GM18870 (cell line): Measurements from ENCODE around the gene FAM186B.
A peak's percentile ranks its signal among the peaks of the same experiment; 100 is the strongest.

Experiments
- ATAC-seq: cut with Tn5 transposase; IDR thresholded peaks from one replicate; pipeline ENCODE4 v1.9.1; 2021; ENCODE audit warnings: moderate library complexity; ENCODE audit not compliant: unreplicated experiment

The FAM186B gene

GRCh38 chr12:49636574-49636973 is 31.1 kb upstream of the FAM186B start:
- no peak for ATAC-seq

GRCh38 chr12:49635656-49636055 is 30.2 kb upstream of the FAM186B start:
- ATAC-seq: no peak

GRCh38 chr12:49635036-49635435 is 29.6 kb upstream of the FAM186B start:
- ATAC-seq: no peak

GRCh38 chr12:49633703-49634345 is 28.4 kb upstream of the FAM186B start:
- ATAC-seq: no peak

- no peak for ATAC-seq
These were observed 27.7 kb upstream of the FAM186B start for GRCh38 chr12:49632986-49633702.

DNA sequence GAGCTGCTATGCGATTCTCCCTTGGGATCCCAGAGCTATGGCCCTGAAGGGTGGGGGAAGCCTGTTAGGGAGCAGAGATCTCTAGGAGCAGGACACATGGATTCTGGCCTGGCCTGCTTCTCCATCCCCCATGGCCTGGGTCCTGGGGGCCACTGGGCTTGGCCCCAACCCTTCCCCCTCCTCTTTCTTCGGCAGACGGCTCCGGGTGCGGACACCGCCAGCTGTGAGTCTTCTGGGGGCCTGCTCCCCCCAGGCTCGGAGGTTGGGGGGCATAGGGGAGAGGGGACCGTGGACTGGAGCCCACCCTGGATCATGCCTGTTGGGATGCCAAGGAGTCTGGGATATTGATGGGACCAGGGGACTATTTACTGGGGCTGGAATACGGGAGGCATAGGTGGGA is 27.0 kb upstream of the FAM186B start:
- ATAC-seq: no peak

DNA sequence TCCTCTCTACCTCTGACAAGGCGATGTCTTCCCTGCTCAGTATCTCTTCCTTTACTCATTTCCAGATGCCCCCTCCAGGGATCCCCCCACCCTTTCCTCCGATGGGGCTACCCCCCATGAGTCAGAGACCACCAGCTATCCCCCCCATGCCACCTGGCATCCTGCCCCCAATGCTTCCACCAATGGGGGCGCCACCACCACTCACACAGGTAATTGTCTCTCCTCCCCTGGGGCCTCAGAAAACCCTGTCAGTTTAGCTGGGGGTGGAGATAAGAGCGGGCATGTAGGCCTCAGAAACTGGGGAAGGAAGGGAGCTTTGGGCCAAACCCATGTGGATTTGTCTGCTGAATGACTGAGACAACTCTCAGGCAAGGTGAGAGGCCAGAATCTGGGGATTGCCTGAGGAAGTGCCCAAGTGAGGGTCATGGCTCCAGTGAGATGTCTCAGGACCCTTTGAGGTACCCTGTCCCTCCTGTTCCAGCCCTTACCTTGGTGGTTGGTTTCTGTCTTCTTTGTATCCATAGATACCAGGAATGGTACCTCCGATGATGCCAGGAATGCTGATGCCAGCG is 26.0 kb upstream of the FAM186B start:
- no peak for ATAC-seq

- no peak for ATAC-seq
These were observed 22.4 kb upstream of the FAM186B start for GRCh38 chr12:49627752-49628360.

GRCh38 chr12:49626836-49627235 is 21.4 kb upstream of the FAM186B start:
- no peak for ATAC-seq

DNA sequence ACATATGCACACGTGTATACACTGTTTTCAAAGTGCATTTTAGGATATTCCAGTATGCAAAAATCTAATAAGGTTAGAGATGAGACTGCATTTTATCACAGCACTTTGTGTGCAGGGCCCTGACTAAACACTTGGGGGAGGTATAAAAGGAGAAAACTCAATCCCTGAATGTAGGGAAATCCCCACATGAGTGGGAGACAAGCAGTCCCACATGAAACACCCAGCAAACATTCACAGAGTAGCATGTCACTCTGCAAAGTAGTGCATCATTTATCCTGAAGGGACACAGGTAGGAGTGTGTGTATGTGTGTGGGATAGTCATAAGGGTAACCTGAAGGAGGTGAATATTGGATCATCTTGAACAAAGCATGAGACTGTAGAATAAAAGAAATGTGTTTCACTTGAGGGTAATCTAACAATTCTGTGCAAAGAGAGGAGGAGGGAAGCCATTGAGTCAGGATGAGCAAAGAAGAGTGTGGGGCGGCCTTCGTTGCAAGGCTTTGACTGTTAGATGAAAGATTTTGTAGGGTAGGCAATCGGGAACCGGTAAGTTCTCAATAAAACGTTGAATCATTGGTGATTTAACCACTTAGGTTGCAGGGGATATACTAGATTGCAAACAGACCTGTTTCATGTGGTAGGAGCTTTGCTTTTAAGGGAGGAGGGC is 20.9 kb upstream of the FAM186B start:
- no peak for ATAC-seq

GRCh38 chr12:49624921-49625577 is 19.6 kb upstream of the FAM186B start:
- ATAC-seq: no peak

GRCh38 chr12:49623142-49623904 is 17.9 kb upstream of the FAM186B start, which contains the start of gene PRPF40B:
PRPF40B (plus strand) TSS chr12:49623561; CDS start chr12:49623591, 30 bp downstream.
- ATAC-seq: peak; percentile 57

- ATAC-seq: peak; percentile 38
These were observed 17.2 kb upstream of the FAM186B start for GRCh38 chr12:49622501-49623141.

DNA sequence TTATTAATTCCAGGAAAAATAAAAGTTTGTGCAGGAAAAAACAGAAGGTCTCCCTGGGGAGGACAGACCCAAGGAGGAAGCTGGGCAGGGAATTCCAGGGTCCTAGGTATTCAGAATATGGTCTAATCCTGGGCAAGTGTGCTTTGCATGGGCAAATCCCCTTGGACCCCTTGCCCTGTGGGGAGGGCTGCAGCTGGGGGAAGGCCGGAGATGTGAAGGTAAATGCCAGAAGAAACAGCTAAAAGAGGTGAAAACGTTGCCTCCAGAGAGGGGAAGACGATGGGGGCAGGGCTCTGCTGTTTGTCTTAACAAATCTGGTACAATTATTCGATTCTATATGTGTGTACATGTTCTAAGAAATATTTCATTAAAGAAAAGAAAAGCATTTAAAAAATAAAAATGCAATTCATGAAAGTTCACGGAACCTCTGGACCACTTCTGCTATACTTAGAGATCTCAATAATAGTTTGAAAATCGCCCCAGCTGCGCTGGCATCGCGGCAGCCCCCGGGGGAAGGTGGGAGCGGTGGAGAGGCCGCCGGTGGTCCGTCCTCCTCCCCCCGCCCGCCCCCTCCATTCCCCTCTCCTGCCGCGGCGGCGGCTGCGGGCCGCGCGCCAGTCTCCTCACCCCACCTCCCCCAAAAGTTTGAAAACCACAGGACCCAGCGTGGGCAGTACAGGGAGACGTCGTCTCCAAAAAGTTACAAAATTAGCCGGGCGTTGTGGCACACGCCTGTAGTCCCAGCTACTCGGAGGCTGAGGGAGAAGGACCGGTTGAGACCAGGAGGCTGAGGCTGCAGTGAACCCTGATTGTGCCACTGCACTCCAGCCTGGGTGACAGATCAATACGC is 16.4 kb upstream of the FAM186B start:
- no peak for ATAC-seq

GRCh38 chr12:49619286-49619685 is 13.8 kb upstream of the FAM186B start:
- ATAC-seq: no peak

DNA sequence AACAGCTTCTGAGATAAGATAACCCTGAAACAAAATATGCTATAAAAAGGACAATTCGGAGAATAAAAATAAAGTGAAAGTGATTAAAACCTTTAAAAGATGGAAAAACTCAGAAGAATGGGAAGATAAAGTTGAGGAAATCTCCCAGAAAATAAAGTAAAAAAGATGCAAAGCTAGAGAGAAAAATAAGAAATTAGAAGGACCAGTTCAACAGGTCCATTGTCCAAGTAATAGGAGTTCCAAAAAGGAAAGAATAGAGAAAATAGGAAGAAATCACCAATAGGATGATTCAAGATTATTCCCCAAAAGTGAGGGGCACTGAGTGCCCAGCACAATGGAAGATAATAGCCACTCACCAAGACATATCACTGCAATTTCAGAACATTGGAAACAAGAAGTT is 13.1 kb upstream of the FAM186B start:
- no peak for ATAC-seq

DNA sequence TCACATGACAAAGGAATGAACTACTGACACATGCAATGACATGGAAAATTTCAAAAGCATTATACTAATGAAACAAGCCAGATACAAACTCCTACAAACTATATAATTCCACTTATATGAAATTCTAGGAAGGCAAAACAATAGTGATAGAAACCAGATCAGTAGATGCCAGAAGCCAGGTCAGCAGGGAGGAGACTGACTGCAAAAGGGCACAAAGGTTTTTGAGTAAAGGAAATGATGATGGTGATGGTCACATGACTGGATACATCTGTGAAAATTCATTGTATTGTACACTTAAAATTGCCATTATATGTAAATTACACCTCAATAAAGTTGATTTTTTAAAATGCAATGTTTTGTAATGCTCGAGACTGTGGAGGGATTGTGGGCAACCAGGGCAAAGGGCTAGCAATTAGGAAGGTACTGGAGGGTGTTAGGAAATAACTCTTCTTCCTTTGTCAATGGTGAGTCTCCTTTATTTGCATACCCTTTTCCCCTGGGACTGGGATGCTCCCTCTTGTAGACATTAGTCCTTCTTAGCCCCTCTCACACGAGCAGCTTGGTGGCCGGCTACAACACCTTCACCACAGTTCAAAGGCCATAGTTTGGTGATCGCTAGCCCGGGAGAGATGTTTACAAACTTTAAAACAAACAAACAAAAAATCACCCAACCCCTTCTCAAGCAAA is 11.2 kb upstream of the FAM186B start:
- no peak for ATAC-seq

DNA sequence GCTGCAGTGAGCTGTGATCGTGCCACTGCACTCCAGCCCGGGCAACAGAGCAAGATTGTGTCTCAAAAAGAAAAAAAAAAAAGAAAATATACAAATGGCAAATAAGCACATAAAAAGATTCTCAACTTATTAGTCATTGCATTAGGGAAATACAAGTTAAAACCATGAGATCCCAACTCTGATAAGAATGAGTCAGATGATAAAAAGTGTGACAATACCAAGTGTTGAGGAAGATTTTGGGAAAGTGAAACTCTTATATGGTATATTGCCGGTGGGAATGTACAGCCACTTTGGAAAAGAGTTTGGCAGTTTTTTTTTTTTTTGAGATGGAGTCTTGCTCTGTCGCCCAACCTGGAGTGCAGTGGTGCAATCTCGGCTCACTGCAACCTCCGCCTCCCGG is 10.3 kb upstream of the FAM186B start:
- ATAC-seq: no peak
